Measurements from ENCODE around the gene DRICH1.
"Not testable (repeated sequence)": the region's sequence is repeated elsewhere in the genome, so short reads cannot be mapped to it uniquely, and the experiment has no call there.

The DRICH1 gene, protein sequence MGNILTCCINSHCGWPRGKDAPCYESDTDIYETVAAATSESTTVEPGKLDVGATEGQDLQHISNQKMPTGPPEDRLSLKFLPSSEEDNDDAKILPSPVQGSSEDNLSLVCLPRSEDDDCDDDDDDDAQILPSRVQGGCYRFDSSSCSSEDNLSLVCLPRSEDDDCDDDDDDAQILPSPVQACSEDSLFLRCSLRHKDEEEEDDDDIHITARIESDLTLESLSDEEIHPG

DNA sequence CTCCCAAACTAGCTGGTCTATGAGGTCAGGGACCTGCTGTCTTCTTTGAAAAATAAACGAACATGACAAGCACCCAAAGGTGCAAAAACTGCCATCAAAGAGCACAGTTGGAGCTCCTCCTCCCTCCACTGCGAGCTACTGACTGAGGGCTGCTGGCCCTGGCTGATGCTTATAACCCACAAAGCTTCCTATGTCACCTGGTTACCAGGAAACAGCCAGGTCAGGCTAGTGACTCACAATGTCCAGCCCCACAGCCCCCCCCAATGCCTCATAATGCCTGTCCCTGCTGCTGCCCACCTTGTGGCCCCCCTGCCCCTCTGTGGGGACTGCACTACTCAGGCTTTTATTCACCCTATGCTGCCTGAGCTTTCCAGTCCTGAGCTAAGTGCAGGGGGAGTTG lies at the start of gene DRICH1:
Gene DRICH1 (minus strand): TSS at position 144 of the 400 bp plus-strand sequence. CDS start 298 bp downstream, outside the sequence.
- no peak within 1 kb of the TSS for H3K4me3 ChIP-seq (ENCODE audit: low read depth, low read length)
- H3K36me3 ChIP-seq (replicated peaks) = no peaks in the 10 kb centered on the region
- in situ Hi-C loops (cut with HindIII; ENCODE audit: low pct_ligation_motif_present, low sequenced_read_pairs) = no loop called here
- TF ChIP-seq, protein P1, sequence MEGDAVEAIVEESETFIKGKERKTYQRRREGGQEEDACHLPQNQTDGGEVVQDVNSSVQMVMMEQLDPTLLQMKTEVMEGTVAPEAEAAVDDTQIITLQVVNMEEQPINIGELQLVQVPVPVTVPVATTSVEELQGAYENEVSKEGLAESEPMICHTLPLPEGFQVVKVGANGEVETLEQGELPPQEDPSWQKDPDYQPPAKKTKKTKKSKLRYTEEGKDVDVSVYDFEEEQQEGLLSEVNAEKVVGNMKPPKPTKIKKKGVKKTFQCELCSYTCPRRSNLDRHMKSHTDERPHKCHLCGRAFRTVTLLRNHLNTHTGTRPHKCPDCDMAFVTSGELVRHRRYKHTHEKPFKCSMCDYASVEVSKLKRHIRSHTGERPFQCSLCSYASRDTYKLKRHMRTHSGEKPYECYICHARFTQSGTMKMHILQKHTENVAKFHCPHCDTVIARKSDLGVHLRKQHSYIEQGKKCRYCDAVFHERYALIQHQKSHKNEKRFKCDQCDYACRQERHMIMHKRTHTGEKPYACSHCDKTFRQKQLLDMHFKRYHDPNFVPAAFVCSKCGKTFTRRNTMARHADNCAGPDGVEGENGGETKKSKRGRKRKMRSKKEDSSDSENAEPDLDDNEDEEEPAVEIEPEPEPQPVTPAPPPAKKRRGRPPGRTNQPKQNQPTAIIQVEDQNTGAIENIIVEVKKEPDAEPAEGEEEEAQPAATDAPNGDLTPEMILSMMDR (IDR thresholded peaks at IDR 0.05; ENCODE audit: low read depth, low read length, missing control alignments) = no peak
- no peak for DNase-seq
- no peak within 1 kb of the TSS for H3K27ac ChIP-seq
- H3K27me3 ChIP-seq (replicated peaks) = no peaks in the 10 kb centered on the region

DNA sequence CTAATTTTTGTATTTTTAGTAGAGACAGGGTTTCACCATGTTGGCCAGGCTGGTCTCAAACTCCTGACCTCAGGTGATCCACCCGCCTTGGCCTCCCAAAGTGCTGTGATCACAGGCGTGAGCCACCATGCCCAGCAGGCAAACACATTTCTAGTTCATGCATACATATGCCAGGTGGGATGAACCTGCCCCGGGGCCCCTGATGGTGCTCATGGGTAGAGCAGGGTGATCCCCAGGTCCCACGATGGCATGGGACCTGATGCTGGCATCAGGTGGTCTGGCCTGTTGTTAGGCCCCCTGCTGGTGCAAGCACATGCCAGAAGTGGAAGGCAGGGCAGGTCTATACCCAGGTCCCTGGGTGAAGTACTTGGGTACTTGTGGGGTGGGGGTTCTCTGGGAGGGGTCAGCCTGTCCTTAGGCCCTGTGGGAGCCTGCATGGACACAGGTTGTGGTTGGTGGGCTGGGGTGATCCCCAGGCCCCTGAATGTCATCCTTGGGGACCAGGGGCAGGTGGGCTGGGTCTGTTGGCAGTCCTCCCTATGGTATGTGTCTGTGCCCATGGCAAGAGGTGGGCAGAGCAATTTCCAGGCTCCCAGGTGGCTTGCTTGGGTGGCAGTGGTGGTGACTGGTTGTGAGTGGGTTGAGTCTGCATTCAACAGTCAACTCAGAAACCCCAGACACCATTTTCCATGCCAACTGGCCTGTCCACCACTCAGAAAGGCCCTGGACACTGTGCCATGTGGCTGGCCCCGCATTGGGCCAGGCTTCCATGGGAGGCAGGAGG lies 49.1 kb upstream of the DRICH1 start:
- H3K4me3 ChIP-seq (ENCODE audit: low read depth, low read length) = no peak overlapping the region
- in situ Hi-C loops (cut with HindIII; ENCODE audit: low pct_ligation_motif_present, low sequenced_read_pairs) = no loop called here
- no peaks in the 10 kb centered on the region for H3K36me3 ChIP-seq (replicated peaks)
- TF ChIP-seq, protein P1 (IDR thresholded peaks at IDR 0.05; ENCODE audit: low read depth, low read length, missing control alignments) = no peak
- no peak overlapping the region for H3K27ac ChIP-seq
- DNase-seq = no peak
- H3K27me3 ChIP-seq (replicated peaks) = no peaks in the 10 kb centered on the region

DNA sequence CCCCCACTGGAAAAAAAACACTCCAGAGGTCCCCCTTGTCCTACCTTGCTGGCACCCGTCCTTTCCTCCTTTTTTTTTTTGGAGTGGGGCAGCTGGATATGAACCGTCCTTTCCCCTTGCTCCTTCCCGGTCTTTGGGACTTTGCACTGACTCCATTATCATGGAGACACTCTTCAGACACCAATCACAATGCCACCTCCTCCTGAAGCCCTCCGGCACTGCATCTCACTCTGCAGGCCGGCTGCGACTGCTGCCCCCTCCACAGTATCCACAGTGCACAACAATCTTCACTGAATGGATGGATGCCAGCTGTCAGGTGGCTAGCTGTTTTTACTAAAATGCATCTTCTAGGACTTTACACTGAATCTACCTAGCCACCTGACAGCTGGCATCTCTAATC lies 46.0 kb upstream of the DRICH1 start:
- H3K27me3 ChIP-seq (replicated peaks) = no peaks in the 10 kb centered on the region
- in situ Hi-C loops (cut with HindIII; ENCODE audit: low pct_ligation_motif_present, low sequenced_read_pairs) = no loop called here
- no peak overlapping the region for H3K4me3 ChIP-seq (ENCODE audit: low read depth, low read length)
- TF ChIP-seq, protein P1 (IDR thresholded peaks at IDR 0.05; ENCODE audit: low read depth, low read length, missing control alignments) = no peak
- H3K36me3 ChIP-seq (replicated peaks) = no peaks in the 10 kb centered on the region
- no peak for DNase-seq
- no peak overlapping the region for H3K27ac ChIP-seq

DNA sequence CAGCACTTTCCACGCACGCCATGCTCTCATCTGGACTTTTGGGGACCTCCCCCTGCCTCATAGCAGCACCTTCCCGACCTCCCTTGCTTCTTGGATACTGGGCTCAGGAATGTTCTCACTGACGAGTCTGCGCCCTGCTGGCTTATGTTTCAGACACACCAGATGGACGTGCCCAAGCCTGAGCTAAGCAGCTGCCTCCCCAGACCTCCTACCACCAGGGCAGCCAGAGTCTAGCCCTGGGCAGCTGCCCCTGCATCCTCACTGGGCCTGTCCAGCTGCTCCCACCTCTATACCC lies 45.5 kb upstream of the DRICH1 start:
- H3K27ac ChIP-seq = no peak overlapping the region
- no peak for DNase-seq
- no peaks in the 10 kb centered on the region for H3K36me3 ChIP-seq (replicated peaks)
- in situ Hi-C loops (cut with HindIII; ENCODE audit: low pct_ligation_motif_present, low sequenced_read_pairs) = no loop called here
- no peaks in the 10 kb centered on the region for H3K27me3 ChIP-seq (replicated peaks)
- H3K4me3 ChIP-seq (ENCODE audit: low read depth, low read length) = no peak overlapping the region
- TF ChIP-seq, protein P1 (IDR thresholded peaks at IDR 0.05; ENCODE audit: low read depth, low read length, missing control alignments) = no peak

DNA sequence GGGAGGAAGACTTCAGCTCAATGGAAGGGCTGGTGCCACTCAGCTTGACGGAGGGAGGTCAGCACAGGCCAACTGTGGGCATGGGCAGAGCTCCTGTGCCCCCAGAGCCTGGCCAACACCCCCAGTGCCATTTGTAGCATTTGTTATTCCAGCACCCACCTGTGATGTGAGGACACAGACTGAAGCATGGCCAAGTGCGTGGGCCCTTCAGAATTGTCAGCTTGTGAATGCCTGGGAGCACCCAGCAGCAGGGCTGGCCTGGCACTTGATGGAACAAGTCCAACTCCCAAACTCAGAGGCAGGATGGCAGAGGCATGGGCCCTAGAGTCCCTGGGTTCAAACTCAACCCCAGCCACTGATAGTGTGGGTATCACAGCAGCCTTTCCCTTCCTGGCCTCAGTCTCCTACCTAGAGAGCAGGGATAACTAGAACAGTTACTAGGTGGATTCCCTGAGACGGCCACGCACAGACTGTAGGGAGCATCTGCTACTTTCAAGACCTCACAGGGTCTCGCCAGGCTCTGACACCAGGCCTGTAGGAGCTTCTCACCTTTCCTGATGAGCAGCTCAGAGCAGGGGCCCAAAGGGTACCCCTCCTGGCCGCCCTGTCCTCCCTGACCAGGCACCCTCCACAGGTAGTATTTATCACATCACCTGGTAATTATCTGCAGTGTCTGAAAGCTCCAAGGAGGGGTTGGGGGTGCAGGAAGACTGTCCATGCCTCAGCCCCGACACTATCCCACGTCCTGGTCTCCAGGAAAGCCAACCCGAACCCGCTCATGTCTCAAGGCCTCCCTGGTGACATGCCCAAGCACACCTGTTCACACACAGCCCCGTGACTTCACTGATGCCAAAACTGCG lies 45.0 kb upstream of the DRICH1 start:
- H3K36me3 ChIP-seq (replicated peaks); H3K27me3 ChIP-seq (replicated peaks); DNase-seq; H3K4me3 ChIP-seq (ENCODE audit: low read depth, low read length); H3K27ac ChIP-seq; in situ Hi-C loops (cut with HindIII; ENCODE audit: low pct_ligation_motif_present, low sequenced_read_pairs): not testable (repeated sequence)

All from brain microvascular endothelial cell (primary cell).